Glutamatergic neuron (in vitro differentiated cells): Measurements from ENCODE around the gene METAP1D. TPM values are rescaled to one million over a fixed set of nuclear protein-coding genes. Genes with fewer than 3 reads are reported as not detected.

ENCODE experiments used
- DNase-seq: peaks from one replicate; pipeline ENCODE4 v3.0.0; 2022
- H3K27ac Mint-ChIP-seq: one replicate; pipeline ENCODE4 v1.8.0; 2020; ENCODE audit warnings: mild to moderate bottlenecking, mixed read lengths, inconsistent platforms; ENCODE audit not compliant: unreplicated experiment
- H3K27me3 Mint-ChIP-seq: one replicate; pipeline ENCODE4 v1.8.0; 2020; ENCODE audit warnings: mild to moderate bottlenecking, moderate library complexity, mixed read lengths, inconsistent platforms; ENCODE audit not compliant: unreplicated experiment
- H3K36me3 Mint-ChIP-seq: one replicate; pipeline ENCODE4 v1.8.0; 2020; ENCODE audit warnings: mild to moderate bottlenecking, mixed read lengths, inconsistent platforms; ENCODE audit not compliant: unreplicated experiment
- H3K4me1 Mint-ChIP-seq: one replicate; pipeline ENCODE4 v1.8.0; 2020; ENCODE audit warnings: mild to moderate bottlenecking, low read depth, mixed read lengths, inconsistent platforms; ENCODE audit not compliant: unreplicated experiment
- H3K4me3 Mint-ChIP-seq: one replicate; pipeline ENCODE4 v1.8.0; 2020; ENCODE audit warnings: mild to moderate bottlenecking, mixed read lengths, inconsistent platforms; ENCODE audit not compliant: unreplicated experiment
- H3K9me3 Mint-ChIP-seq: one replicate; pipeline ENCODE4 v1.8.0; 2020; ENCODE audit warnings: mild to moderate bottlenecking, moderate library complexity, mixed read lengths, inconsistent platforms; ENCODE audit not compliant: unreplicated experiment
- CTCF ChIP-seq: fragments of 200-600 bp; sonication (generic); IDR thresholded peaks from one replicate; pipeline ENCODE4 v1.5.0; 2021; ENCODE audit not compliant: partially characterized antibody, unreplicated experiment
- total RNA-seq: library from RNA; stranded (reverse); fragmentation: NEBNext Ultra II Directional; extraction: Animal tissue kit (Norgen Biotek cat#: 25700); gene quantifications from one replicate; pipeline ENCODE4 v1.2.1, GENCODE V29; 2021; ENCODE audit not compliant: unreplicated experiment

METAP1D gene
- total RNA-seq, 1 donor from 2014 or later, result 5.1 TPM

- DNase-seq, result no peak
- H3K27me3 Mint-ChIP-seq, result peaks cover 43% of the 10 kb centered on the region
- no peak overlapping the region for H3K4me3 Mint-ChIP-seq
- no peaks in the 10 kb centered on the region for H3K36me3 Mint-ChIP-seq
- H3K27ac Mint-ChIP-seq, result no peak overlapping the region
- no peak for TF ChIP-seq CTCF
- peaks cover 19% of the 10 kb centered on the region for H3K4me1 Mint-ChIP-seq
- peaks cover 12% of the 10 kb centered on the region for H3K9me3 Mint-ChIP-seq
Measured at GRCh38 chr2:172082105-172082943, 82.6 kb downstream of the METAP1D start.

GRCh38 chr2:172082944-172083627 is 83.3 kb downstream of the METAP1D start:
- Mint-ChIP-seq H3K4me3 (peak overlapping the region; percentile 42), H3K27ac (peak overlapping the region; percentile 33), H3K4me1 (peaks cover 24% of the 10 kb centered on the region), H3K36me3 (no peaks in the 10 kb centered on the region), H3K9me3 (peaks cover 15% of the 10 kb centered on the region), H3K27me3 (peaks cover 50% of the 10 kb centered on the region)
- peak; percentile 36 for DNase-seq
- TF ChIP-seq CTCF, result no peak

- no peak for DNase-seq
- Mint-ChIP-seq H3K4me3 (peak overlapping the region; percentile 90), H3K4me1 (peaks cover 31% of the 10 kb centered on the region), H3K9me3 (peaks cover 20% of the 10 kb centered on the region), H3K27me3 (peaks cover 58% of the 10 kb centered on the region), H3K36me3 (no peaks in the 10 kb centered on the region), H3K27ac (peak overlapping the region; percentile 33)
- TF ChIP-seq CTCF, result no peak
Measured at GRCh38 chr2:172083628-172084394, 84.1 kb downstream of the METAP1D start.

GRCh38 chr2:172084395-172084644 is 84.6 kb downstream of the METAP1D start:
- TF ChIP-seq CTCF, result no peak
- peak overlapping the region; percentile 90 for H3K4me3 Mint-ChIP-seq
- H3K27me3 Mint-ChIP-seq, result peaks cover 57% of the 10 kb centered on the region
- peaks cover 22% of the 10 kb centered on the region for H3K9me3 Mint-ChIP-seq
- H3K27ac Mint-ChIP-seq, result no peak overlapping the region
- H3K4me1 Mint-ChIP-seq, result peaks cover 31% of the 10 kb centered on the region
- H3K36me3 Mint-ChIP-seq, result no peaks in the 10 kb centered on the region
- peak; percentile 23 for DNase-seq
